ENCODE data around the gene TPH2.

The TPH2 gene

DNA sequence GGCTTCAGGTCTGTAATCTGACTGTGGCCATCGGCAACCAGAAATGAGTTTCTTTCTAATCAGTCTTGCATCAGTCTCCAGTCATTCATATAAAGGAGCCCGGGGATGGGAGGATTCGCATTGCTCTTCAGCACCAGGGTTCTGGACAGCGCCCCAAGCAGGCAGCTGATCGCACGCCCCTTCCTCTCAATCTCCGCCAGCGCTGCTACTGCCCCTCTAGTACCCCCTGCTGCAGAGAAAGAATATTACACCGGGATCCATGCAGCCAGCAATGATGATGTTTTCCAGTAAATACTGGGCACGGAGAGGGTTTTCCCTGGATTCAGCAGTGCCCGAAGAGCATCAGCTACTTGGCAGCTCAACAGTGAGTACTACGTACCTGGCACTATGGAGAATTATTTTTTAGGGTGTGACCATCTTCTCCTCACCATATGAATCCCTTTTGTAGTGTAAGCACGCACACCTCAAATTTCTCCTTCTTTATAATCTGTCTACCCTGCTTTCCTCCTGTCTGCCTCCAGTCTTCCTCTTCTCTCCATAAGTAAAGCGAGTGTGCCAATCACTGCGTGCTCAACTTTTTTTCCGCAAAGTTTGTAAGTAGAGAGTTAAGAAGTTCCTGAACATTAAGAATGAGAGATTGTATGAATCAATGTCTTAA, at the start of gene TPH2:
Gene TPH2, plus strand, starts transcription at position 118 of the 658 bp plus-strand sequence. Its CDS starts 142 bp downstream, at position 260.
- DNase-seq: no peak

DNA sequence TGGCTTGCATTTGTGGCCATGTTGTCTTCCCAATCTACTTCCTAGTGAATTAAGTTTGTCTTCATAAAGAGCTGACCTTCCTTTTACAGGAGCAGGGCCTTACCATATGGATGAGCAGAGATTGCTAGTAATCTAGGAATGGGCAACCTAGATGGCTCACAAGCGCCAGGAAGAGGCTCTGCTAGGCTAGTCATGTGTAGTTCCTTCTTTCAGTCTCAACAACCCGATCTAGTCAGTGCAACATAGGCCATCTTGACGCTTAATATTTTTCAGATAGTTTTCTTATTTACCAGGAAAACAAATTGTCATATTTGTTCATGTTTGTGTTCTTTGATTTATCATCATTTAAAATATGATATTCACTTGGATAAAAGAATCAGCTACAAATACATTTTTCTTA, 48.2 kb upstream of the TPH2 start:
- DNase-seq: no peak

- DNase-seq: no peak
These were observed 46.6 kb upstream of the TPH2 start for GRCh38 chr12:71892059-71892458.

DNA sequence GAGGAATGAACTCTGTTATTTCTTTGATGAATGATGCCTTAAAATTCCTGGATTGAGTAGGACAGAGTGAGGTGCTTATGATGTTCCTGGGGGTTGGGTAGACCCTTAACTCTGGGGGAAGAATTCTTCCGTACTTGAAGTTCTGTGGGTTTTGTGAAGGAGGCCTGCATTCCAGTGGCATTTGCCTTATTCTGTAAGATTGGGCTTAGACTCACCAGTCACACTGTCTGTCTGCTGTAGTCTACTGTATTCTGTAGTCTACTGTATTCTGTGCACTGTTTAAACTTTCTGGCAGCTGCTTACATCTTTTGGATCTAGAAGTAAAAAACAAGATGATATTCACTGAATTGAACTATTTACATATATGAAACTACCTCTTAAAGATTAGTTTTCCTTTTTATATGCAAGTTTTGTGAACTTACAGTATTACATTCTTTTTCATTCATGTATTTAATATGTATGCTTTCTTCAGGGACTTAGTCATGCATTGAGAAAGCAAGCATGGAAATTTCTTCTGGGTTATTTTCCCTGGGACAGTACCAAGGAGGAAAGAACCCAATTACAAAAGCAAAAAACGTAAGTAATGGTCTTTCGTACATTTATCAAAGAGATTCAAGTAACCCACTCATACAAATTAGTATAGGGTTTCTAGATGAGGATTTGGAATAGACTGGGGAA, 42.3 kb upstream of the TPH2 start:
- no peak for DNase-seq

DNA sequence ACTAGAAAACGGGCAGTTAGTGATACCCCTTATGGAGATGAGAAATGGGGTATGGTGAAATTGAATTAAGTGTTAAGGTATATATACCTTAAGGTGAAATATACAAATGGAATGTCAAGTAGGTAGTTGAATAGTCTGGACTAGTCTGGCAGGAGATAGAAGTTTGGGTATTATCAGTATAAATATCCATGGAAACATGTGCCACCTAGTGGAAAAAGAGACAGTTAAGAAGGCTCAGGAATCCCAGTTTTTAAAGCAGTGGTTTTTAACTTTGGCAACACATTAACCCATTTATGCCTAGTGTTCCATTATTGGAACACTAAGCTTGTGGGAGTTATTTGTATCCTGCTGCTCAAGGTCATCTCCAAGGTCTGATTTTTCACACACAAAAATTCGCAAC, 38.6 kb upstream of the TPH2 start:
- DNase-seq: no peak

- DNase-seq: no peak
These were observed 34.0 kb upstream of the TPH2 start for GRCh38 chr12:71904629-71905028.

- no peak for DNase-seq
These were observed 3.1 kb upstream of the TPH2 start for GRCh38 chr12:71935594-71935993.

- DNase-seq: no peak
These were observed 1.4 kb downstream of the TPH2 start for GRCh38 chr12:71940068-71940467.

- no peak for DNase-seq
These were observed 2.5 kb downstream of the TPH2 start for GRCh38 chr12:71941174-71941573.

DNA sequence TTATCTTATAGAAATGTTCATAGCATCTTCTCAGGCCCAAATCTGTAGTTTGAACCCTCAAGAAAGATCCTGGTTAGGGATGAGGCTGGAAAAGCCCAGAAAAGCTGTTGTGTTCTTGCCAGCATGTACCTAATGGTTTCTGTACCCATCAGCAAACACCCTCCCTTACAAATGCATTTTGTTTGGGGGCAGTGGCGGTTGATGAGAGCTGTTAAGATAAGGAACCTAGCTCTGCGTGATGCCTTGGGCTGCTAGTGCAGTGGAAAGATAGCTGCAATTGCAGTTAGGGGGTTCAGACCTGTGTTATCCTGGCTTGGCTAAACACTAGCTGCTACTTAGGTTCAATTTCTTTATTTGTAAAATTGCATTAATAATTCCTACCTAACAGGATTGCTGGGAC, 3.6 kb downstream of the TPH2 start:
- no peak for DNase-seq

DNA sequence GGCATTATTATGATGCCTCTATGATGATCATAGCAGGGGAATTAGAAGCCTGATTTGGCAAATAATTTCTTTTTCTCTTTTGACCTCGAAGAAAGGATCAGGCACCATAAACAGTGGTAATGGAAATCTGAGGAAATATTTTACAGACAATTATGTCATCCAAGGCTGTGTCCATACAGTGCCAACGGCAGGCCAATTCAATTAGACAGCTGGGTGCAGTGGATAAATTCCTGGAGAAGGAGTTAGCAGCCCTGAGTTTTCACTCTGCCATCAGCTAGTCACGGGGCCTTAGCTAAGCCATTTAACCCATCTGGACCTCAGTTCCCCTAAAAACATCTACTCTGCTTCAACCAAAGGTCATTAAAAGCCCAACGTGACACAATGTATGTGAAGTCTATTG, 4.1 kb downstream of the TPH2 start:
- no peak for DNase-seq

GRCh38 chr12:71945121-71945520, 6.5 kb downstream of the TPH2 start:
- no peak for DNase-seq

GRCh38 chr12:71945883-71946282, 7.2 kb downstream of the TPH2 start:
- DNase-seq: no peak

- peak; percentile 99 for DNase-seq
These were observed 9.0 kb downstream of the TPH2 start for GRCh38 chr12:71947645-71948105.

DNA sequence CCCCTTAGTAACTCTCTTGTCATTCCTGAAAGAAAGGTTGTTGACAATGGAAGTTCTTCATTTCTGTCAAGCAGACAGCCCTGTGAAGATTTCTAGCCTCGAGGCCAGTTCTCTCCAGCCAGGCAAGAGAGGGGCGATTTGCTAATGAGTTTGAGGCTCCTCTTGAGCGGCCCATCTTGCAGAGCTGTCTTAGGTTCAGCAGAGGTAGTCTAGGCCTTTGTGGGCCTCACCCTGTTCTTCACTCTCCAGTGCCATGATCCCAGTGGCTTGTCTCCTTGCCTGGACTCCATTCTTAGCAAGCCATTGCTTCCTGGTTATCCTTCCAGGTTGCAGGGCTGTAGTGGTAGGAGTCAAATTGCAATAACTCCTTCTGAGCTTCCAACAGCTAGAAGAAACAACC, 9.7 kb downstream of the TPH2 start:
- DNase-seq: no peak

DNA sequence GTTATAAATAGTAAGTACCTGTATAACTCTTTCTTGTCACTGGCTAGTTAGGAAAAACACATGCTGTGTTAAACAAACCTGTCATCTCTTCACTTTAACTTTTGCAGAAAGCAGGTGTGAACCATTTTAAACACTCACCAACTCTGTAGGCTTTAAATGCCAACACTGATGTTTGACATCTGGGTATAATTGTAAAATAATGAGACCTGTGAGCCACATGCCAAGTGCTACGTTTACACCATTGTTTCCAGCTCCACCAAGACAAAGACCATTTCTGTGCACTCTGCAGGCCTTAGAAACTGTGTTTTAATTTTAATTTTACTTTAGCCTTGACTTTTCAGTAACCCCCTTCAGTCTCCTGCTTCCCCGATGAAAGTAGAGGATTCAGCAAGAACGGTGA, 11.0 kb downstream of the TPH2 start:
- peak; percentile 19 for DNase-seq

GRCh38 chr12:71950404-71950803, 11.8 kb downstream of the TPH2 start:
- no peak for DNase-seq

GRCh38 chr12:71950819-71951218, 12.2 kb downstream of the TPH2 start:
- DNase-seq: no peak

DNA sequence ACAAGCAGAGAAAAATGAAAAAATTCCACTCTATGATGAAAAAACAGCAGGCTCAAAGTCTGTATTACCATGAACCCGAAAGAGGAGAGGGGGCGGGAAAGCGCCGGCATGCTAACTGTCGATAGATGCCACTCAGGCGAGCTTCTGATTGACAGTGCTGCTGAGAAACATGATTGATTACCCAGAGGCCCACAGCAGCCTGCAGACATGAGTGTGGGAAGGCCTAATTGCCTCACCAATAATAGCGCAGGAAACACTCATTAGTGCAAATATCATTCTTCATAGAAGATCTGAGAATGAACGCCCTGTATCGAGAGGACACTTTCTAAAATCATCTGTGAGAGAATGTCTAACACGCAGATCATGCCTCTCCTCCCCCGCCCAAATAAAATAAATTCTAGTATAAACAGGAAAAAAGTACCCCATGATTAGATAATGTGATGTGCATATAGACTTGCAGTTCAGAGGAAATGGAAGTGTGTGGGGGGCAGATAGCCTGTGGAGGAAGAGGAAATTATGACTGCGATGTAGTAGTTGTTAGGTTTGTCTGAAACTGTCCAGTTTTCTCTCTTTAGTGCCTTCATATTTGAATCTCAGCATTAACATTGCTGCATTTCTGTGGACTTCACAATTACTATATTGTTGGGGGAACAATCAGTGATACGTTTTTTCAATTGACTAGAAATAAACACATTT, 15.6 kb downstream of the TPH2 start:
- DNase-seq: no peak

- no peak for DNase-seq
These were observed 16.2 kb downstream of the TPH2 start for GRCh38 chr12:71954861-71955260.

DNA sequence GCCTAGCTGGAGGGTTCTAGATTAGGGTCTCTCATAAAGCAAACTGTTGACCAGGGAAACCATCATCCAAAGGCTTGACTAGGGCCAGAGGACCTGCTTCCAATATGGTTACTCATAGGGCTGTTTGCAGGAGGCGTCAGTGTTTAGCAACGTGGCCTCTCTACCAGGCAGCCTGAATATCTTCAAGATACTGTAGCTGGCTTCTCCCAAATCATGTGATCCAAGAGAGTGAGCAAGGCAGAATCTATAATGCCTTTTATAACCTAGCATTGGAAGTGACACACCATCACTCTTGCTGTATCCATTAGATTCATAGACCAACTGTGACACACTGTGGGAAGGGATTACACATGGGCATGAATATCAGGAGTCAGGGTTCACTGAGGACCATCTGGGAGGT, 17.3 kb downstream of the TPH2 start:
- no peak for DNase-seq

- DNase-seq: no peak
These were observed 19.4 kb downstream of the TPH2 start for GRCh38 chr12:71958056-71958455.

DNA sequence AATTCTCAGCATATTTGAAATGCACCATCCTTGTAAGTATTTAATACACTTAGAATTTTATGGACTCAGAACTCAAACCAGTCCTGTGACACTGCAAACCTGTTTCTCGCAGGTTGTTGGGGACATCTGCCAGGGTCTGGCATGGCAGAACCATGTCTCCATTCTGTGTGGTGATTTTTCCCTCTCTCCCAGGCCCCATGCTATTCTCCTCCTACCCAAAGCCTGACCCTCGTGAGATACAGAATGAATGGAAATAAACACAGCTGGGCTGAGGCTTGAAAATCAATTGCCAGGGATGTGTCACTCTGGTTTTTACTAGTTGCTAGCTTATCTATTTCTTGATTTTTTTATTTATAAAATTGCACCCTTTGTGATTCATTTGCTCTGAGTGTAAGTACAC, 19.8 kb downstream of the TPH2 start:
- DNase-seq: no peak

GRCh38 chr12:71958993-71959578, 20.4 kb downstream of the TPH2 start:
- DNase-seq: no peak
